Vagina (tissue), 2 donors: Measurements from ENCODE around the gene CRISPLD2. TPM values are rescaled to one million over a fixed set of nuclear protein-coding genes. Genes with fewer than 3 reads are reported as not detected.

Source experiments
- DNase-seq, 2 donors: peaks; one replicate each; pipeline ENCODE4 v3.0.0-alpha.2; 2017; ENCODE audit errors: extremely low spot score in 2 of 2
- H3K27ac ChIP-seq: fragments of 200-600 bp; sonication (generic); one replicate; pipeline ENCODE4 v1.5.1; 2019
- H3K27me3 ChIP-seq: fragments of 200-600 bp; sonication (generic); one replicate; pipeline ENCODE4 v1.5.1; 2019
- H3K36me3 ChIP-seq, 2 donors: fragments of 200-600 bp; sonication (generic); one replicate each; pipeline ENCODE4 v1.5.1; 2017 to 2019
- H3K4me1 ChIP-seq: fragments of 200-600 bp; sonication (generic); one replicate; pipeline ENCODE4 v1.5.1; 2019
- H3K4me3 ChIP-seq, 2 donors: fragments of 200-600 bp; sonication (generic); 1 replicate in 1 of 2; 2 replicates in 1 of 2; pipeline ENCODE4 v1.5.1; 2016 to 2019
- H3K9me3 ChIP-seq: fragments of 200-600 bp; sonication (generic); one replicate; pipeline ENCODE4 v1.5.1; 2019
- CTCF ChIP-seq, 3 experiments: fragments of 450-650 bp in 2 of 3; fragments of 200-600 bp in 1 of 3; sonication (generic) in 1 of 3; IDR thresholded peaks; one replicate each; pipeline ENCODE4 v1.5.1; 2017 to 2019; ENCODE audit warnings: antibody characterized with exemption in 3 of 3, mild to moderate bottlenecking in 2 of 3, moderate library complexity in 2 of 3
- POLR2A ChIP-seq, 2 donors: fragments of 450-650 bp; IDR thresholded peaks; one replicate each; pipeline ENCODE4 v1.6.1; 2017; ENCODE audit warnings: antibody characterized with exemption in 2 of 2, mild to moderate bottlenecking in 2 of 2, moderate library complexity in 2 of 2
- POLR2AphosphoS5 ChIP-seq, 2 donors: sonication (generic); formaldehyde crosslinking; IDR thresholded peaks; one replicate each; pipeline ENCODE4 v1.9.0; 2017; ENCODE audit warnings: antibody characterized with exemption in 2 of 2, mild to moderate bottlenecking in 2 of 2, low read depth in 1 of 2; ENCODE audit not compliant: insufficient read depth in 1 of 2
- intact Hi-C: fragments of 100-400 bp; cut with DNase I; formaldehyde crosslinking; loops from one replicate; pipeline ENCODE4 v1.15.1; 2023
- total RNA-seq: library from RNA; depleted of rRNA; stranded (reverse); fragments of >200 nt; gene quantifications from one replicate; pipeline ENCODE4 v1.2.3, GENCODE V29; 2016

The CRISPLD2 gene
- total RNA-seq, 1 donor from 2014 or later, result 320 TPM

GRCh38 chr16:84844049-84844350, 24.2 kb downstream of the CRISPLD2 start:
- peaks cover 0 to 27% of the 10 kb centered on the region in 2 donors for H3K36me3 ChIP-seq
- no peak for DNase-seq
- no peaks in the 10 kb centered on the region for H3K9me3 ChIP-seq
- TF ChIP-seq POLR2AphosphoS5 (IDR thresholded peaks at IDR 0.05; ENCODE audit: insufficient read depth in 1 of 2, low read depth in 1 of 2) (no peak), CTCF (IDR thresholded peaks at IDR 0.05) (no peak), POLR2A (IDR thresholded peaks at IDR 0.05) (no peak)
- intact Hi-C loops, result no loop called here
- H3K4me1 ChIP-seq, result peaks cover 33% of the 10 kb centered on the region
- peak overlapping the region; percentile 1 for H3K27ac ChIP-seq
- H3K4me3 ChIP-seq, result no peak overlapping the region
- H3K27me3 ChIP-seq, result no peaks in the 10 kb centered on the region

GRCh38 chr16:84844559-84845495, 25.0 kb downstream of the CRISPLD2 start:
- DNase-seq, result no peak
- peaks cover 0 to 25% of the 10 kb centered on the region in 2 donors for H3K36me3 ChIP-seq
- H3K4me1 ChIP-seq, result peaks cover 28% of the 10 kb centered on the region
- no peak overlapping the region for H3K4me3 ChIP-seq
- intact Hi-C loops, result no loop called here
- H3K27me3 ChIP-seq, result no peaks in the 10 kb centered on the region
- H3K27ac ChIP-seq, result peak overlapping the region; percentile 1
- TF ChIP-seq POLR2A (IDR thresholded peaks at IDR 0.05) (no peak), POLR2AphosphoS5 (IDR thresholded peaks at IDR 0.05; ENCODE audit: insufficient read depth in 1 of 2, low read depth in 1 of 2) (no peak), CTCF (IDR thresholded peaks at IDR 0.05) (no peak)
- no peaks in the 10 kb centered on the region for H3K9me3 ChIP-seq

- intact Hi-C loops, result no loop called here
- peaks cover under 1 to 19% of the 10 kb centered on the region in 2 donors for H3K36me3 ChIP-seq
- H3K9me3 ChIP-seq, result no peaks in the 10 kb centered on the region
- no peaks in the 10 kb centered on the region for H3K27me3 ChIP-seq
- peaks cover 28% of the 10 kb centered on the region for H3K4me1 ChIP-seq
- H3K27ac ChIP-seq, result no peak overlapping the region
- DNase-seq, result no peak
- TF ChIP-seq POLR2A (IDR thresholded peaks at IDR 0.05) (no peak), POLR2AphosphoS5 (IDR thresholded peaks at IDR 0.05; ENCODE audit: insufficient read depth in 1 of 2, low read depth in 1 of 2) (peak in 1 of 2 donors; percentile 74), CTCF (IDR thresholded peaks at IDR 0.05) (no peak)
- no peak overlapping the region for H3K4me3 ChIP-seq
Observed at GRCh38 chr16:84845496-84846002, 25.8 kb downstream of the CRISPLD2 start.

- Histone ChIP-seq H3K4me3 (no peak overlapping the region), H3K9me3 (no peaks in the 10 kb centered on the region), H3K27ac (no peak overlapping the region), H3K36me3 (peaks cover 2 to 19% of the 10 kb centered on the region in 2 donors), H3K27me3 (no peaks in the 10 kb centered on the region), H3K4me1 (peaks cover 17% of the 10 kb centered on the region)
- TF ChIP-seq POLR2AphosphoS5 (IDR thresholded peaks at IDR 0.05; ENCODE audit: insufficient read depth in 1 of 2, low read depth in 1 of 2) (peak in 1 of 2 donors; percentile 55), CTCF (IDR thresholded peaks at IDR 0.05) (no peak)
- DNase-seq, result no peak
- intact Hi-C loops, result no loop called here
Observed at GRCh38 chr16:84847564-84848355, 28.0 kb downstream of the CRISPLD2 start.
